ENCODE results near the gene PER2. TPM values are rescaled to one million over a fixed set of nuclear protein-coding genes. Genes with fewer than 3 reads are reported as not detected.

The PER2 gene
- total and polyA plus RNA-seq, 2 donors (not counting 1 experiment from before 2014, with no cell fraction given) = 3.2 to 12.6 TPM

GRCh38 chr2:238247841-238248453, 40.5 kb downstream of the PER2 start:
- Histone ChIP-seq H3K4me3 (ENCODE audit: control extremely low read depth in 1 of 5, extremely low read depth in 1 of 5, insufficient read depth in 1 of 5, low read depth in 2 of 5, low read length in 4 of 5) (no peak overlapping the region), H3K4me1 (ENCODE audit: control insufficient read depth in 2 of 2, insufficient read depth in 2 of 2, low read length in 2 of 2) (no peaks in the 10 kb centered on the region), H3K27ac (ENCODE audit: low read length in 2 of 2) (no peak overlapping the region), H3K27me3 (replicated peaks in 1 of 4; ENCODE audit: control extremely low read depth in 1 of 4, control insufficient read depth in 3 of 4, insufficient read depth in 4 of 4, low read length in 3 of 4) (no peaks in the 10 kb centered on the region), H3K4me2 (replicated peaks; ENCODE audit: low read depth, low read length, poor library complexity, severe bottlenecking) (no peak overlapping the region), H4K20me1 (ENCODE audit: control insufficient read depth, insufficient read depth, low read length, poor library complexity, severe bottlenecking) (no peaks in the 10 kb centered on the region), H2AFZ (ENCODE audit: insufficient read depth, low read depth, low read length, poor library complexity, severe bottlenecking) (no peak overlapping the region), H3K9me3 (ENCODE audit: control extremely low read depth in 1 of 3, control insufficient read depth in 2 of 3, insufficient read depth in 1 of 3, low read length in 2 of 3) (no peaks in the 10 kb centered on the region), H3K36me3 (replicated peaks in 1 of 2; ENCODE audit: control extremely low read depth in 1 of 2, control insufficient read depth in 1 of 2, extremely low read depth in 1 of 2, insufficient read depth in 2 of 2, low read length in 1 of 2) (peaks cover 3 to 9% of the 10 kb centered on the region in 2 experiments), H3K9ac (ENCODE audit: low read length) (no peak overlapping the region), H3K79me2 (ENCODE audit: control insufficient read depth, insufficient read depth, low read length) (no peaks in the 10 kb centered on the region)
- intact Hi-C loops (cut with micrococcal nuclease) = no loop called here
- H3K4me3 Mint-ChIP-seq = no peak overlapping the region
- H3K9me3 Mint-ChIP-seq (ENCODE audit: insufficient read depth) = no peaks in the 10 kb centered on the region
- DNase-seq (no peak), ATAC-seq (ENCODE audit: low read depth) (no peak)
- TF ChIP-seq CTCF (IDR thresholded peaks at IDR 0.05) (no peak), EZH2 (IDR thresholded peaks at IDR 0.05; ENCODE audit: borderline replicate concordance, insufficient read depth, low read depth, low read length, poor library complexity, severe bottlenecking) (no peak)
- H3K27ac Mint-ChIP-seq = no peak overlapping the region
- CTCF ChIA-PET = no interaction called here
- WGBS (ENCODE audit: insufficient coverage) = 91% methylated on average over 8 of the region's 10 CpGs
- H3K27me3 Mint-ChIP-seq = no peaks in the 10 kb centered on the region
- no peaks in the 10 kb centered on the region for H3K4me1 Mint-ChIP-seq
- POLR2A ChIA-PET = no interaction called here

DNA sequence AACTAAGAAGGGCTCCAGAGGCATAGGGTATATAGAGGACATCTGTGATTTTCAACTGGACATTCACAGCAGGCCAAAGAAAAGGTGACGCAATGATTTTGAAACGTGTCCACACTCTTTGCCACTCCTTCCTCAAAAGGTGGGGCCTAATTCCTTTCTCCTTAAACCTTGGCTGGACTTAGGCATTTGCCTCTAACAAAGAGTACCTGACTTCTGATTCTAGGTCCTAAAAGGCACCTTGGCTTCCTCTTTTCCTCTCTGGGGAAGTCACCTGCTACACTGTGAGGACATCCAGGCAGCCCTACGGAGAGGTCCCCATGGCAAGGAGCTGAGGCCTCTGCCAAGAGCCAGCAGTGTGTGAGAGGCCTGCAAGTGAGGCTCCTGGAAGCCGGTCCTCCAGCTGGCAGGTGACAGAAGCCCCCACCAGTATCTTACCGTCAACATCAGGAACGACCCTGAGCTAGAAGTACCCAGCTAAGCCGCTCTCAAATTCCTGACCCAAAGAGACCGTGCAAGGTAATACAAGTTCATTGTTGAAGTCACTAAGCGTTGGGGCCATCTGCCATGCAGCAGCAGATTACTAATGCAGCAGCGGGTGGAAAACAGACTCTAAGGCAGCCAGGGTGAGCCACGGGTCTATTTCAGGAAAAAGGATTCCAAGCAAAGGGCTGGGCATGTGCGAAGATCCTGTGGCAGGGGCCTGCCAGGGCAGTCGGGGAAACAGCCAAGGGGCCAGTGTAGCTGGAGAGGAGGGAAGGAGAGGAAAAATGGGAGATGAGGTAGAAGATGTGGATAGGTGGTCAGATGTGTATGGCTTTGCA, 41.2 kb downstream of the PER2 start:
- Histone ChIP-seq H3K4me1 (ENCODE audit: control insufficient read depth in 2 of 2, insufficient read depth in 2 of 2, low read length in 2 of 2) (no peaks in the 10 kb centered on the region), H3K27me3 (replicated peaks in 1 of 4; ENCODE audit: control extremely low read depth in 1 of 4, control insufficient read depth in 3 of 4, insufficient read depth in 4 of 4, low read length in 3 of 4) (no peaks in the 10 kb centered on the region), H3K27ac (ENCODE audit: low read length in 2 of 2) (no peak overlapping the region), H3K4me3 (ENCODE audit: control extremely low read depth in 1 of 5, extremely low read depth in 1 of 5, insufficient read depth in 1 of 5, low read depth in 2 of 5, low read length in 4 of 5) (no peak overlapping the region), H3K79me2 (ENCODE audit: control insufficient read depth, insufficient read depth, low read length) (no peaks in the 10 kb centered on the region), H2AFZ (ENCODE audit: insufficient read depth, low read depth, low read length, poor library complexity, severe bottlenecking) (no peak overlapping the region), H3K36me3 (replicated peaks in 1 of 2; ENCODE audit: control extremely low read depth in 1 of 2, control insufficient read depth in 1 of 2, extremely low read depth in 1 of 2, insufficient read depth in 2 of 2, low read length in 1 of 2) (peaks cover 3 to 9% of the 10 kb centered on the region in 2 experiments), H3K4me2 (replicated peaks; ENCODE audit: low read depth, low read length, poor library complexity, severe bottlenecking) (no peak overlapping the region), H4K20me1 (ENCODE audit: control insufficient read depth, insufficient read depth, low read length, poor library complexity, severe bottlenecking) (no peaks in the 10 kb centered on the region), H3K9ac (ENCODE audit: low read length) (no peak overlapping the region), H3K9me3 (ENCODE audit: control extremely low read depth in 1 of 3, control insufficient read depth in 2 of 3, insufficient read depth in 1 of 3, low read length in 2 of 3) (no peaks in the 10 kb centered on the region)
- TF ChIP-seq EZH2 (IDR thresholded peaks at IDR 0.05; ENCODE audit: borderline replicate concordance, insufficient read depth, low read depth, low read length, poor library complexity, severe bottlenecking) (no peak), CTCF (IDR thresholded peaks at IDR 0.05) (no peak)
- CTCF ChIA-PET = no interaction called here
- WGBS (ENCODE audit: insufficient coverage) = 96% methylated on average over 13 of the region's 13 CpGs
- ATAC-seq (ENCODE audit: low read depth) (no peak), DNase-seq (no peak)
- POLR2A ChIA-PET = no interaction called here
- H3K9me3 Mint-ChIP-seq (ENCODE audit: insufficient read depth) = no peaks in the 10 kb centered on the region
- no peak overlapping the region for H3K4me3 Mint-ChIP-seq
- no peaks in the 10 kb centered on the region for H3K4me1 Mint-ChIP-seq
- intact Hi-C loops (cut with micrococcal nuclease) = no loop called here
- no peaks in the 10 kb centered on the region for H3K27me3 Mint-ChIP-seq
- H3K27ac Mint-ChIP-seq = no peak overlapping the region

Data from B cell (primary cell).